HG02938 (cell line): Measurements from ENCODE around the gene SHANK2.
"Not testable (repeated sequence)": the region's sequence is repeated elsewhere in the genome, so short reads cannot be mapped to it uniquely, and the experiment has no call there.

ENCODE experiments used
- ATAC-seq: cut with Tn5 transposase; IDR thresholded peaks from one replicate; pipeline ENCODE4 v1.9.1; 2021; ENCODE audit warnings: mild to moderate bottlenecking, moderate library complexity; ENCODE audit not compliant: unreplicated experiment

SHANK2 gene

GRCh38 chr11:71245601-71246391 lies 6.6 kb downstream of the SHANK2 start:
- ATAC-seq, result no peak

GRCh38 chr11:71244116-71244810 lies 8.1 kb downstream of the SHANK2 start:
- no peak for ATAC-seq

- no peak for ATAC-seq
Measured at GRCh38 chr11:71242391-71242790, 10.0 kb downstream of the SHANK2 start.

GRCh38 chr11:71241721-71242259 lies 10.6 kb downstream of the SHANK2 start:
- no peak for ATAC-seq

- no peak for ATAC-seq
Measured at GRCh38 chr11:71240865-71241691, 11.3 kb downstream of the SHANK2 start.

- no peak for ATAC-seq
Measured at GRCh38 chr11:71240061-71240690, 12.2 kb downstream of the SHANK2 start.

- no peak for ATAC-seq
Measured at GRCh38 chr11:71239581-71239980, 12.8 kb downstream of the SHANK2 start.

GRCh38 chr11:71238941-71239340 lies 13.4 kb downstream of the SHANK2 start:
- no peak for ATAC-seq

GRCh38 chr11:71238285-71238875 lies 14.0 kb downstream of the SHANK2 start:
- ATAC-seq, result no peak

- ATAC-seq, result no peak
Measured at GRCh38 chr11:71237853-71238252, 14.5 kb downstream of the SHANK2 start.

GRCh38 chr11:71236836-71237475 lies 15.4 kb downstream of the SHANK2 start:
- ATAC-seq, result no peak

- no peak for ATAC-seq
Measured at GRCh38 chr11:71235719-71236118, 16.7 kb downstream of the SHANK2 start.

- ATAC-seq, result not testable (repeated sequence)
Measured at GRCh38 chr11:71233896-71234852, 18.2 kb downstream of the SHANK2 start.

GRCh38 chr11:71232364-71232763 lies 20.0 kb downstream of the SHANK2 start:
- no peak for ATAC-seq

GRCh38 chr11:71228961-71229360 lies 23.4 kb downstream of the SHANK2 start:
- no peak for ATAC-seq

- no peak for ATAC-seq
Measured at GRCh38 chr11:71227058-71227659, 25.2 kb downstream of the SHANK2 start.

GRCh38 chr11:71223671-71224660 lies 28.4 kb downstream of the SHANK2 start:
- no peak for ATAC-seq
